GM06990 (cell line): ENCODE results near the gene PATE3.

Source experiments
- DNase-seq: peaks from one replicate; pipeline ENCODE4 v3.0.0-alpha.2; 2011; ENCODE audit not compliant: insufficient read length; ENCODE audit errors: extremely low read depth
- H3K27me3 ChIP-seq: replicated peaks from 2 replicates; pipeline ENCODE4 v1.6.0; 2011; ENCODE audit warnings: low read length; ENCODE audit not compliant: control insufficient read depth, insufficient read depth
- H3K36me3 ChIP-seq: 2 replicates; pipeline ENCODE4 v1.5.1; 2011; ENCODE audit warnings: low read length; ENCODE audit not compliant: control insufficient read depth, insufficient read depth
- H3K4me3 ChIP-seq: replicated peaks from 2 replicates; pipeline ENCODE4 v1.5.1; 2011; ENCODE audit warnings: low read depth, mild to moderate bottlenecking, control low read depth, low read length
- CTCF ChIP-seq: IDR thresholded peaks from 2 replicates; pipeline ENCODE4 v1.5.1; 2011; ENCODE audit warnings: low read length, control low read depth, mild to moderate bottlenecking, inconsistent platforms; ENCODE audit not compliant: insufficient read depth, poor library complexity, severe bottlenecking

PATE3 gene

DNA sequence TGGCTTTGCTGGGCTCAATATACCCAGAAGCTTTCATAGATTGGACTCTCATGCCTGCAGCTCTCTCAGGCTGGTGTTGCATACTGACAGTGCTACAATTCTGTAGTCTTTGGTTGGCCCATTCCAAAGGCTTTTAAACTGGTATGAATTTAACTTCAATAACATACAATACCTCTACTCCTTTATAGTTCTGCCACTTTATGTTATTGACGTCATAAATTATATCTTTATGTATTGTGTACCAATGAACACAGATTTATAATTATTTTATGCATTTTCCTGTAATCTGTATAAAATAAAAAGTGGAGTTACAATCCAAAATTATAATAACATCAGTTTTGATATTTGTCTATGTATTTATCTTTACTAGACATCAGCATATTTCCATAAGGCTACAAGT is 25.5 kb upstream of the PATE3 start:
- Histone ChIP-seq H3K36me3 (no peaks in the 10 kb centered on the region), H3K4me3 (no peak overlapping the region), H3K27me3 (no peaks in the 10 kb centered on the region; the same call in 1 of the 2 replicates)
- DNase-seq = no peak
- TF ChIP-seq CTCF = no peak

DNA sequence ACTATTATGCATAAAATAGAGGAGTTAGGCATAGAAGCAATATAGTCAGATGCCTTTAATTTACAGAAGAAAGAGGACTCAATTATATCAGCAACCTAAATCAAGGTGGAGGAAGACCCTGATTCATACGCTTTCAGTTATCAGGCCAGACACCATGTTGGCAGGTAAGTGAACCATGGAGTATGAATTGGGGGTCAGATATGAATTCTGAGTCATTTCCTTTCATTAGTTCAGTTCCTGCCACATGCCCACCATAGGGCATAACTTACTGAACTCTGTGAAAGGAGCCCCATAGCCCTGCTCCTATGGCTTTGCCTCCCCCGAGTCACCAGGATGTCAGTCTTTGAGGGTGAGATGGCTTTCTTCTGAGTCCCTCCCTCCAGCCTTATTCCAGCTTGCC is 24.4 kb upstream of the PATE3 start:
- TF ChIP-seq CTCF = no peak
- H3K36me3 ChIP-seq = no peaks in the 10 kb centered on the region
- H3K27me3 ChIP-seq = no peaks in the 10 kb centered on the region; the same call in 1 of the 2 replicates
- no peak for DNase-seq
- no peak overlapping the region for H3K4me3 ChIP-seq

GRCh38 chr11:125766251-125766650 is 21.7 kb upstream of the PATE3 start:
- TF ChIP-seq CTCF = no peak
- Histone ChIP-seq H3K27me3 (no peaks in the 10 kb centered on the region; the same call in 1 of the 2 replicates), H3K36me3 (no peaks in the 10 kb centered on the region), H3K4me3 (no peak overlapping the region)
- DNase-seq = no peak

- no peaks in the 10 kb centered on the region for H3K36me3 ChIP-seq
- H3K27me3 ChIP-seq = no peaks in the 10 kb centered on the region; the same call in 1 of the 2 replicates
- TF ChIP-seq CTCF = no peak
- no peak overlapping the region for H3K4me3 ChIP-seq
- DNase-seq = no peak
These were observed 19.4 kb upstream of the PATE3 start for GRCh38 chr11:125768336-125769046.

DNA sequence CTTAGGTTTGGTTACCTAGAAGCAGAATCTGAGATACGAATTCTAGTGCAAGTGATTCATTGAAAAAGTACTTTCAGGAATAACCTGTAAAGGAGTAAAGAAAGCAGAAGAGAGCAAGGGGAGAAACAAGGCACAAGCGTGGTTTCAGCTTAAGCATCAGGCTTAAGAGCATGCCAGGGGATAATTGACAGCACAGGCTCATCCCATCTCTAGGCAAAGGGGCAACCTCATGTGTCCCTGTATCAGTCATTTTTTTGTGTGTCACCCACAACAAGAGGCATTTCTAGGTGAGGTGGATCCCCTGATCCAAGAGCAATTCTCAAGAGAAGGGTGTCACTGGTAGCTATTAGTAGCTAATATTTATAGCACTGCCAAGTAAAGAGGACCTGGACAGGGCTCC is 17.3 kb upstream of the PATE3 start:
- H3K4me3 ChIP-seq = no peak overlapping the region
- no peak for DNase-seq
- no peak for TF ChIP-seq CTCF
- no peaks in the 10 kb centered on the region; the same call in 1 of the 2 replicates for H3K27me3 ChIP-seq
- H3K36me3 ChIP-seq = no peaks in the 10 kb centered on the region

- no peak for DNase-seq
- H3K4me3 ChIP-seq = no peak overlapping the region
- no peaks in the 10 kb centered on the region for H3K36me3 ChIP-seq
- no peak for TF ChIP-seq CTCF
- no peaks in the 10 kb centered on the region; the same call in 1 of the 2 replicates for H3K27me3 ChIP-seq
These were observed 15.0 kb upstream of the PATE3 start for GRCh38 chr11:125772834-125773505.
